Pancreas (tissue), 10 donors: ENCODE results near the gene PRICKLE2. TPM values are rescaled to one million over a fixed set of nuclear protein-coding genes. Genes with fewer than 3 reads are reported as not detected.

Experiments used
- ATAC-seq, 4 donors: fragments of 200-7000 bp; cut with Tn5 transposase; one replicate each; pipeline versions ENCODE4 v1.8.0 to v1.9.1; 2020; ENCODE audit warnings: mild to moderate bottlenecking in 4 of 4, moderate library complexity in 4 of 4
- DNase-seq, 6 donors: peaks; one replicate each; pipeline ENCODE4 v3.0.0-alpha.2; 2020
- FAIRE-seq: peaks from 2 replicates; lab custom pipeline; 2012; peaks lifted over from hg19 to GRCh38; lab: Jason Lieb, UNC
- H3K27ac ChIP-seq, 4 donors: fragments of 200-600 bp; sonication (generic); 1 replicate in 3 of 4; 2 replicates in 1 of 4; pipeline versions ENCODE4 v1.5.0 to v1.8.0; 2020
- H3K27me3 ChIP-seq, 4 donors: fragments of 200-600 bp; one replicate each; pipeline ENCODE4 v1.8.0; 2021
- H3K36me3 ChIP-seq, 3 donors: fragments of 200-600 bp; sonication (generic) in 1 of 3; one replicate each; pipeline versions ENCODE4 v1.5.0 to v1.8.0; 2020 to 2021
- H3K4me1 ChIP-seq, 3 donors: fragments of 200-600 bp; one replicate each; pipeline ENCODE4 v1.8.0; 2021
- H3K4me3 ChIP-seq, 4 donors: fragments of 200-600 bp; sonication (generic) in 2 of 4; one replicate each; pipeline versions ENCODE4 v1.5.0 to v1.8.0; 2020 to 2021
- H3K9me3 ChIP-seq, 4 donors: fragments of 200-600 bp; one replicate each; pipeline ENCODE4 v1.8.0; 2021
- WGBS, 2 donors: extraction: QIAGEN DNeasy Blood & Tissue Kit; methylation state at CpG; one replicate each; pipeline ENCODE4 v1.1.7; 2013; 5-methylcytosine and 5-hydroxymethylcytosine counted together
- intact Hi-C, 3 donors: fragments of 100-400 bp; cut with DNase I; formaldehyde crosslinking; loops; one replicate each; pipeline versions ENCODE4 v1.11.1 to v1.14.2; 2022
- polyA plus RNA-seq, 2 donors: library from polyadenylated mRNA; stranded (reverse); fragments of 200-250 nt; gene quantifications; one replicate each; pipeline ENCODE4 v1.2.3, GENCODE V29; 2013
- total RNA-seq, 6 donors: library from RNA; stranded (reverse); fragmentation: NEBNext Ultra II Directional in 4 of 6; extraction: Animal tissue kit (Norgen Biotek cat#: 25700) in 4 of 6; gene quantifications; one replicate each; pipeline versions ENCODE4 v1.2.1 to v1.2.4, GENCODE V29; 2021 to 2023
- TF ChIP-seq, protein P1 (sequence below), 4 donors: fragments of 200-600 bp; sonication (generic) in 3 of 4; IDR thresholded peaks; one replicate each; pipeline versions ENCODE4 v1.5.0 to v1.8.0; 2021; ENCODE audit warnings: antibody characterized with exemption in 4 of 4
- donor health status: healthy with polysubstance abuse.
- donor health status: DM: no; HTN: no; CAD: no; lungs with moderate emphysema.
- donor health status: DM: no; HTN: no; CAD: no.
- donor health status: control.
- donor health status: control.
- donor health status: Bipolar disorder and iron deficiency.
- donor health status: DM: yes; HTN: yes; CAD: no.
- donor health status: DM: no; HTN: no; CAD: no.
- donor health status: DM: no; HTN: no; CAD: no.
- donor health status: DM: yes; HTN: yes; CAD: no.

PRICKLE2 gene
- total and polyA plus RNA-seq, 8 donors: 1.5 to 13.9 (median 7.2) TPM

DNA sequence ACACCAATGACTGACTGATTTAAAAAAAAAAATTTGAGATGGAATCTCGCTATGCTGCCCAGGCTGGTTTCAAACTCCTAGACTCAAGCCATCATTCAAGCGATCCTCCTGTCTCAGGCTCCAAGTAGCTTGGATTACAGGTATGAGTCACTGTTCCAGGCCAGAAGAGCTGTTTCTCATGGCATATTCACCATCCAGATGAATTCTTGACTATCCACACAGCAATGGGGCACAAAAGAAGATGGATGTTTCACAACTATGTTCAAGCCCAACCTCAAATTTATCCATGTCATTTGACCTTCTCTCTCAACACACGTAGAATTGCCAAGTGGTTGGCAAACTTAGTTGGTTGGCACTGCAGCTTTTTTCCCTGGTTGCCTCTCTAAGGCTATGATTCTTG, 40.6 kb downstream of the PRICKLE2 start:
- peaks cover 17 to 32% (median 20%) of the 10 kb centered on the region in 3 donors for H3K4me1 ChIP-seq
- no peaks in the 10 kb centered on the region for H3K36me3 ChIP-seq
- no peak overlapping the region for H3K27ac ChIP-seq
- ATAC-seq (no peak), FAIRE-seq (no peak), DNase-seq (no peak)
- intact Hi-C loops: no loop called here
- WGBS, 2 donors: 73 to 77% methylated on average over 3 of the region's 3 CpGs
- TF ChIP-seq, protein P1, sequence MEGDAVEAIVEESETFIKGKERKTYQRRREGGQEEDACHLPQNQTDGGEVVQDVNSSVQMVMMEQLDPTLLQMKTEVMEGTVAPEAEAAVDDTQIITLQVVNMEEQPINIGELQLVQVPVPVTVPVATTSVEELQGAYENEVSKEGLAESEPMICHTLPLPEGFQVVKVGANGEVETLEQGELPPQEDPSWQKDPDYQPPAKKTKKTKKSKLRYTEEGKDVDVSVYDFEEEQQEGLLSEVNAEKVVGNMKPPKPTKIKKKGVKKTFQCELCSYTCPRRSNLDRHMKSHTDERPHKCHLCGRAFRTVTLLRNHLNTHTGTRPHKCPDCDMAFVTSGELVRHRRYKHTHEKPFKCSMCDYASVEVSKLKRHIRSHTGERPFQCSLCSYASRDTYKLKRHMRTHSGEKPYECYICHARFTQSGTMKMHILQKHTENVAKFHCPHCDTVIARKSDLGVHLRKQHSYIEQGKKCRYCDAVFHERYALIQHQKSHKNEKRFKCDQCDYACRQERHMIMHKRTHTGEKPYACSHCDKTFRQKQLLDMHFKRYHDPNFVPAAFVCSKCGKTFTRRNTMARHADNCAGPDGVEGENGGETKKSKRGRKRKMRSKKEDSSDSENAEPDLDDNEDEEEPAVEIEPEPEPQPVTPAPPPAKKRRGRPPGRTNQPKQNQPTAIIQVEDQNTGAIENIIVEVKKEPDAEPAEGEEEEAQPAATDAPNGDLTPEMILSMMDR (IDR thresholded peaks at IDR 0.05): no peak
- no peaks in the 10 kb centered on the region for H3K27me3 ChIP-seq
- no peak overlapping the region for H3K4me3 ChIP-seq
- no peaks in the 10 kb centered on the region for H3K9me3 ChIP-seq

DNA sequence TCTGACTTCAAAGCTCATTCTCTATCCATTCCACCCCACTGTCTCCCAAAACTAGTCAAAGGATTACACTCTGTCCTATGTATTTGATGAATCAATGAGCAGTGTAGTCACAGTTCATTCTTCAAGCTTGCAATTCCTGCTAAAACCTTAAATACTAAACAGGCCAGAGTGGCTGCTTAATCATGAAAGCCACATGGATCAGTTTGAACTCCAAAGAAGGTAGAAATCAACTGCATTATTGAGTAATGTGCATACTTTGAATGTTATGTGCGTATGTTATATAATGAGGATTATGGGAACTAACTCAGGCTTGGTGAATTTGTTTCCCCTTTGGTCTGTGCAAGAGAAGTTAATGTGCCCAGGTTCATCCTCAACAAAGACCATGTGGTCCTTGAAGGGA, 45.4 kb downstream of the PRICKLE2 start:
- ATAC-seq (no peak), FAIRE-seq (no peak), DNase-seq (no peak)
- intact Hi-C loops: no loop called here
- H3K4me1 ChIP-seq: peaks cover 0 to 2% (median 0%) of the 10 kb centered on the region in 3 donors
- WGBS, 2 donors: 93 to 100% methylated on average over 1 of the region's 1 CpG
- no peak overlapping the region for H3K4me3 ChIP-seq
- no peaks in the 10 kb centered on the region for H3K36me3 ChIP-seq
- H3K27ac ChIP-seq: no peak overlapping the region
- H3K27me3 ChIP-seq: no peaks in the 10 kb centered on the region
- no peaks in the 10 kb centered on the region for H3K9me3 ChIP-seq
- TF ChIP-seq, protein P1 (IDR thresholded peaks at IDR 0.05): no peak

DNA sequence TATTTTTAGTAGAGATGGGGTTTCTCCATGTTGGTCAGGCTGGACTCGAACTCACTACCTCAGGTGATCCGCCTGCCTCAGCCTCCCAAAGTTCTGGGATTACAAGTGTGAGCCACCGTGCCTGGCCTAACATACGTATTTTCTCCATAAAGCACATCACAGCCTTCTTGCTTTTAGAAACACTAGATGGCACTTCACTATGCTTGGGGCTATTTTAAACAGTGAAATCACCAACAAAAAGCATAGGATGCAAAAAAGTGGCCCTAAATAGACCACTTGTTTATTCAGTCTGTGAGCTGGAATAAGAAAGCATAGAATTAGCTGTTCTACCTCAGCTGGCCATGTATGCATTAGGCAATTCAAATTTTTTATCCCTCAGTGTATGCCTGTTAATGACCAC, 46.0 kb downstream of the PRICKLE2 start:
- intact Hi-C loops: no loop called here
- Histone ChIP-seq H3K4me1 (no peaks in the 10 kb centered on the region), H3K27me3 (no peaks in the 10 kb centered on the region), H3K27ac (no peak overlapping the region), H3K4me3 (no peak overlapping the region), H3K36me3 (no peaks in the 10 kb centered on the region), H3K9me3 (no peaks in the 10 kb centered on the region)
- DNase-seq (no peak), ATAC-seq (no peak), FAIRE-seq (no peak)
- TF ChIP-seq, protein P1 (IDR thresholded peaks at IDR 0.05): no peak
- 90 to 96% methylated on average over 4 of the region's 4 CpGs for WGBS, 2 donors

DNA sequence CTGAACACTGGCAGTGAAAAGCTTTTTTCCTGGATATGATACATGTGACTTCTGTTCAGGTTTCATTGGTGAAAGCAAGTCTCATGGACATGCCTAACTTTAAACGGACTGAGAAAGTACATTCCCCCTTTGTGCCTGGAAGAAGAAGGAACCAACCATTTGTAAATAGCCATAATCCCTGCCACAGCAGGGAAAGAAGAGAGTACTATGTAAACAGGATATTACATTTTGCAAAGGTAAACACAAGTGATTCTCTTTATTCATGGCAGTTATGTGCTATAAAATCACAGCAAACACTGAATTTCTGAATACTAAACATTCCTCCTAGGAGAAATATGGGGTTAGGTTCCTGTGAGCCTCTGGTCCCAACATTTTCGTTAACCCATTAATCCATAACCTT, 46.8 kb downstream of the PRICKLE2 start:
- TF ChIP-seq, protein P1 (IDR thresholded peaks at IDR 0.05): no peak

DNA sequence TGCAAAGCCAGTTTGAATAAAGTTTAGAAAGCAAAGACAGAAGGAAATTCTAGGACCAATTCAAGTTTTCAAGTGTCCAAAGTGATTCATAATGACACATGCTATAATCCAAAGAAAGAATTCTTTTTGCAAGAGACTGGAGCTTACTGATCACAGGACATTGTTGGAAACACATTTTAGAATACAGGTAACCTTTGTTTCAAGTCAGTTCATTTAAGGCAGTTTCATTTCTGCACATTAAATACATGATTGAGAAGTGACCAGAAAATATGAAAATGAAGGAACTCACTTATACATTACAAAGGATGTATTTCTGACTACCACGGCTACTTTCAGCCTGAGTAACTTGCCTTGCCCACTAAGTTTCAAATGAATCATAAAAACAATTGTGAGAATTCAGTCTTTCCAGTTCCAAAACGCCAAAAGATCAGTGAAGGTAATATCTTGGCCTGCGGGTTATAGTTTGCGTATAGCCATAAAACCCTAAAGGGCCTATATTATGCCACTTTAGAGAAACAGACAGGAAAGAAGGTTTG, 48.7 kb downstream of the PRICKLE2 start:
- H3K27me3 ChIP-seq: no peaks in the 10 kb centered on the region
- 88 to 97% methylated on average over 4 of the region's 4 CpGs for WGBS, 2 donors
- H3K4me3 ChIP-seq: no peak overlapping the region
- FAIRE-seq (no peak), DNase-seq (no peak), ATAC-seq (no peak)
- intact Hi-C loops: no loop called here
- no peaks in the 10 kb centered on the region for H3K4me1 ChIP-seq
- no peaks in the 10 kb centered on the region for H3K9me3 ChIP-seq
- H3K36me3 ChIP-seq: no peaks in the 10 kb centered on the region
- H3K27ac ChIP-seq: no peak overlapping the region
- TF ChIP-seq, protein P1 (IDR thresholded peaks at IDR 0.05): no peak

More for the DNA sequence above, 46.8 kb downstream of the PRICKLE2 start:
- Histone ChIP-seq H3K27ac (no peak overlapping the region), H3K4me3 (no peak overlapping the region), H3K36me3 (no peaks in the 10 kb centered on the region), H3K4me1 (no peaks in the 10 kb centered on the region), H3K27me3 (no peaks in the 10 kb centered on the region), H3K9me3 (no peaks in the 10 kb centered on the region)
- no peak for ATAC-seq
- no peak for FAIRE-seq
- 83 to 97% methylated on average over 2 of the region's 2 CpGs for WGBS, 2 donors
- intact Hi-C loops: no loop called here
- no peak for DNase-seq
